ENCODE data around the gene SNX8. TPM values are rescaled to one million over a fixed set of nuclear protein-coding genes. Genes with fewer than 3 reads are reported as not detected.

SNX8 gene
- total and polyA plus RNA-seq, 9 of the 15 experiments (the other 6 are each of a cell fraction or from before 2014, with no cell fraction given), result 2.7 to 51.6 (median 16.9) TPM

GRCh38 chr7:2202361-2202761, 111.9 kb downstream of the SNX8 start:
- FAIRE-seq, result no peak
- WGBS (ENCODE audit: insufficient coverage, low coverage, missing lambda C conversion rate), result 95% methylated on average over 10 of the region's 14 CpGs
- CTCF ChIA-PET (ENCODE audit: low intra/inter-chr PET ratio), result no interaction called here
- Histone ChIP-seq H3K9me1 (ENCODE audit: control insufficient read depth, insufficient read depth, low read length) (no peaks in the 10 kb centered on the region), H3K9me3 (replicated peaks; ENCODE audit: control insufficient read depth, insufficient read depth, low read depth, low read length) (no peaks in the 10 kb centered on the region), H3K27ac (ENCODE audit: extremely low read depth, low read depth, low read length) (no peak overlapping the region), H3K27me3 (ENCODE audit: control insufficient read depth in 2 of 2, insufficient read depth in 2 of 2, low read length in 2 of 2) (no peaks in the 10 kb centered on the region), H3K4me3 (no peak overlapping the region), H3K4me1 (replicated peaks in 1 of 2; ENCODE audit: control insufficient read depth in 2 of 2, insufficient read depth in 2 of 2, low read length in 2 of 2) (peaks cover 0 to 15% of the 10 kb centered on the region in 2 experiments; a peak in 1 of 5 replicates), H3K4me2 (ENCODE audit: insufficient read depth, low read length) (no peak overlapping the region), H4K20me1 (replicated peaks; ENCODE audit: control insufficient read depth, insufficient read depth, low read length) (0 out of 2 replicates have a peak, but pooled peaks cover 3% of the 10 kb centered on the region), H3K36me3 (ENCODE audit: control insufficient read depth, insufficient read depth, low read length) (peaks cover 56% of the 10 kb centered on the region; the same call in 1 of the 3 replicates), H2AFZ (ENCODE audit: low read depth, low read length) (no peak overlapping the region), H3K9ac (ENCODE audit: insufficient read depth in 1 of 2, low read depth in 2 of 2, low read length in 2 of 2) (peak overlapping the region in 1 of 2 experiments; percentile 4; a peak in 1 of 4 replicates), H3K79me2 (ENCODE audit: control insufficient read depth, insufficient read depth, low read length) (no peaks in the 10 kb centered on the region)
- BruUV-seq (replicated peaks), result no TSS peak
- in situ Hi-C loops (cut with MboI), result loop anchor here (10.0 kb wide), 1 partner anchor 618 kb away; no protein-coding TSS in a partner anchor
- TF ChIP-seq ZFPM2 (CRISPR knock-in tag; IDR thresholded peaks at IDR 0.05) (no peak), CREM (IDR thresholded peaks at IDR 0.05; ENCODE audit: low read depth) (no peak), NCOA4 (IDR thresholded peaks at IDR 0.05; ENCODE audit: partially characterized antibody) (no peak), TEAD1 (CRISPR knock-in tag; IDR thresholded peaks at IDR 0.05) (no peak), ZNF668 (CRISPR knock-in tag; IDR thresholded peaks at IDR 0.05) (no peak), SMAD4 (CRISPR knock-in tag; conservative IDR thresholded peaks at IDR 0.05) (no peak), JUNB (CRISPR knock-in tag; conservative IDR thresholded peaks at IDR 0.05) (no peak), ZNF24 (IDR thresholded peaks at IDR 0.05) (no peak), HLTF (IDR thresholded peaks at IDR 0.05) (no peak), CBFB (CRISPR knock-in tag; IDR thresholded peaks at IDR 0.05) (no peak), RBBP5 (IDR thresholded peaks at IDR 0.05; ENCODE audit: borderline replicate concordance, insufficient read depth, low read length, poor library complexity, severe bottlenecking) (no peak), PPARD (CRISPR knock-in tag; IDR thresholded peaks at IDR 0.05) (no peak), RCOR1 (IDR thresholded peaks at IDR 0.05; ENCODE audit: borderline replicate concordance in 1 of 2, low read depth in 2 of 2, low read length in 2 of 2) (no peak), SAP30 (IDR thresholded peaks at IDR 0.05; ENCODE audit: borderline replicate concordance, insufficient read depth, low read depth, low read length, poor library complexity, severe bottlenecking) (no peak), GTF2B (IDR thresholded peaks at IDR 0.05; ENCODE audit: extremely low read depth, insufficient read length) (no peak), KAT8 (IDR thresholded peaks at IDR 0.05; ENCODE audit: low read depth) (no peak), XRCC4 (IDR thresholded peaks at IDR 0.05; ENCODE audit: extremely low read depth, insufficient read depth, insufficient read length) (no peak), AFF4 (CRISPR knock-in tag; IDR thresholded peaks at IDR 0.05) (no peak)
- intact Hi-C loops (cut with micrococcal nuclease), result loop anchor here (10.0 kb wide), 1 partner anchor 628 kb away; the partner anchor contains the start of gene PSMG3
- DNase-seq (ENCODE audit: extremely low read depth in 1 of 4, low spot score in 3 of 4), result no peak
- POLR2A ChIA-PET, result interaction anchor here (0.7 to 1.3 kb wide), 3 partner anchors 21 to 52 kb away, joined by 3 read pairs; no protein-coding TSS in a partner anchor
- no peak for ATAC-seq

Measured in K562 (cell line).